HG03159 (cell line): ENCODE data around the gene ADAMTSL1.

Source experiments
- ATAC-seq: cut with Tn5 transposase; IDR thresholded peaks from one replicate; pipeline ENCODE4 v1.9.1; 2021; ENCODE audit warnings: mild to moderate bottlenecking, moderate library complexity; ENCODE audit not compliant: unreplicated experiment

The ADAMTSL1 gene

DNA sequence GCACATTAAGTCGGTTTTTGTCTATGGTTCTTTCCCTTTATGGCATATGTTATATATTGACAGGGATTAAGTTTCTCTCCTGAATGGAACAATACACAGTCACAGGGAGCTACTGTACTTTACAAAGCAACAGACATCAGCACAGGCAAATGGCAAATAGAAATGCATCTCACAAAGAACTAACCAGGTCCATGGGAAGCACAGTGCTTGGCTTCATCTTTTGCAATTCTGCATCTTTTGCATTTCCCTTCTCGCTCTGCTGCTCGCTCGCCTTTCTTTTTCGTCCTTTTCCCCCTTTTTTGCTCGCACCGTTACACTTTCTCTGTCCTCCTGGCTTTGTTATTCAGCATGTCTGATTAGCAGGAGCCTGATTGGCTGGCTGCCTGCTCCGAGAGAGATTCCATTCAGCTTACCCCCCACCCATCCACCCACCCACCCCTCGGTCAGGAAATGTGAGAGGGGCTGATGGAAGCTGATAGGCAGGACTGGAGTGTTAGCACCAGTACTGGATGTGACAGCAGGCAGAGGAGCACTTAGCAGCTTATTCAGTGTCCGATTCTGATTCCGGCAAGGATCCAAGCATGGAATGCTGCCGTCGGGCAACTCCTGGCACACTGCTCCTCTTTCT is at the start of gene ADAMTSL1:
Gene ADAMTSL1 (plus strand): TSS at position 502 of the 628 bp plus-strand sequence. CDS start 80 bp downstream, at position 582.
- no peak for ATAC-seq

DNA sequence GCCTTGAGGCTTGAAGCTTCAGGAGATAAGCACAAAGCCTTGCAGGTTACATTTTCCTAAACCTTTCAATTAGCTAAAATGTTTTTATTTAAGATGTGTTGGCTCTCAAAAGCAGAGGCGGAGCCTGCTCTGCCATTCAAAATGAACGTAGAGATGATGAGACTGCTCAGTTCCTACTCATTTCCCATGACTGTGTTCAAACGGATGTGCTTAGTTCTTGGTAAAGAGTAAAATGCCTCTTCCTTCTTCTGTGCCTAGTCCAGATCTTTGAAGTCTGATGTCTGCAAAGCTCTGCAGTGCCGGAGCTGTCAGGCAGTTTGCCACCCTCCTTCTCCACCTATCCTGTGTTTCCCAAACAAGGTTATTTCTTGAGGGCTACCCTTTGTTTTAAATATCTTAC is 46.3 kb upstream of the ADAMTSL1 start:
- no peak for ATAC-seq

GRCh38 chr9:18428661-18429060 is 45.3 kb upstream of the ADAMTSL1 start:
- no peak for ATAC-seq

- ATAC-seq, result no peak
Measured at GRCh38 chr9:18429070-18429469, 44.9 kb upstream of the ADAMTSL1 start.

DNA sequence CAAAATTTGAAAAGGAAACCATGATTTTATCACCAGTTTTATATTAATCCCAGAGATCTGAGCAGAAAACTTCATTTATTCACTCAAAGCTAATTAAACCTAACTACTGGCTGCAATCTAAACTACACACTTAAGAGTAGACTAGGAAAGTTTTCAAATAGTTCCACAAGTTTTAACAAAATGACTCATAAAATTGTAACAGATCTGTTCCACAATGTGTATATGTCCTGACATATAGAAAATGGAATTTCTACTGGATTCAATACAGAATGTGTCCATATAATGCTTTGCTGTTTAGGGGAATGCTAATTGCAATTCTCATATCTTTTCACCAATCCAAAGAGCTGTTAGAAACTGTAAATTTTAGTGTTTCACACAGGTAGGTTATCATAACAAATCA is 40.3 kb upstream of the ADAMTSL1 start:
- no peak for ATAC-seq

GRCh38 chr9:18437315-18438201 is 36.4 kb upstream of the ADAMTSL1 start:
- no peak for ATAC-seq

- no peak for ATAC-seq
Measured at GRCh38 chr9:18438300-18438925, 35.5 kb upstream of the ADAMTSL1 start.

- ATAC-seq, result no peak
Measured at GRCh38 chr9:18438951-18439350, 35.0 kb upstream of the ADAMTSL1 start.

- no peak for ATAC-seq
Measured at GRCh38 chr9:18441261-18441660, 32.7 kb upstream of the ADAMTSL1 start.

DNA sequence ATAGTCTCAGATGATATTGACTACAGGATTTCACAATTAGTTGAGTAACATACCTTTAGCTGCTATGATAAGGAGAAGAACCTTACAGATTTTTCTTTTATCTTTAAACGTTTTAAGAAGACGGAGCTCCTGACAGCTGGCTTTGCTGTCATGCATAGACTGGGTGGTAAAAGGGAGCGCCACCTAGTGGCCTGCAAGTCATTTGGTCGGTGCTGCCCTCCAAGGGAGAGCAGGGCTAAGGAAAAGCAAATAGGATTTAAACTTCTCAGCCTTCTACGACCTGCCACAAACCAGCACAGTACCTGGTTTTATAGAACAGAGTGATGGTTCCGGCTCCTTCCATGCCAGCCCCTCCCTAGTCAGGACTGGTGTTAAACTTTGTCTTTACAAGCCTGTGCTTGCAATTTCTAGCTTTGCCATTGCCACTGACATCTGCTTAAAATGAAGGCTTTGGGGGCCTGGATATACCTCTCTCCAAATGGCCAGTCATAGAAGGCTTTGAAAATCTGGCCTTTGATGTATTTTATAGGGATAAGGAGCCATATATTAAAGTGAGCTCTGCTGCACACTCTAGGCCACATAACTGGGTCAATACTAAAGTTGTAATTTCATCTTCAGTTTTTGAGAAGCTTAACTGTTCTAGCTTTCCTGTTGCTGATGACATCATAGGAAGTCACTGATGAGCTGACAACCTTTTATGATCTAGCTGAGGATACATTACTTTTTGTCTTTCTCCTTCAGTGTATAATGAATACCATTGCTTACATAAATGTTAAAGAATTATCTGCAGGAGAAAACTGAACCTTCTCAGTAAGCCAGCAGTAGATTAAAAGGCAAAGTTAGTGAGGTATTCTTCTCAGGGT is 31.1 kb upstream of the ADAMTSL1 start:
- ATAC-seq, result peak; percentile 93

DNA sequence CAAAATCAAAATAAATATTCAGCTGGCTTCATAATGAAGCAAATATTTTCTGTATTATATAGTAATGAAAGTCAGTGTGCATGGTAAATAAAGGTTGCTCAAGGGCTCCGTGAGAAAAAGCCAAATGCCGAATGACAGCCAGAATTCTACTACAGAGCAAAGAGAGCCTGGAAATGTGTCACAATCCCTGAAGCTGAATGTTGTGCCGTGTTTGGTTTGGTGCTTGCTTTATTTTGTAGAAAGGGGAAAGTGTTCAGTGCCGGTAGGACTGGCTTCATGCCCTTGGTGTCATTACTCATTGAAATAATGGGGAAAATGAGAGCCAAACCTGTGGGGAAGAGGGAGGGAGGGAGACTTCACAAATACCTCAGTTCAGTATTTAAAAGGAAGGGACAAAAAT is 26.8 kb upstream of the ADAMTSL1 start:
- ATAC-seq, result no peak

DNA sequence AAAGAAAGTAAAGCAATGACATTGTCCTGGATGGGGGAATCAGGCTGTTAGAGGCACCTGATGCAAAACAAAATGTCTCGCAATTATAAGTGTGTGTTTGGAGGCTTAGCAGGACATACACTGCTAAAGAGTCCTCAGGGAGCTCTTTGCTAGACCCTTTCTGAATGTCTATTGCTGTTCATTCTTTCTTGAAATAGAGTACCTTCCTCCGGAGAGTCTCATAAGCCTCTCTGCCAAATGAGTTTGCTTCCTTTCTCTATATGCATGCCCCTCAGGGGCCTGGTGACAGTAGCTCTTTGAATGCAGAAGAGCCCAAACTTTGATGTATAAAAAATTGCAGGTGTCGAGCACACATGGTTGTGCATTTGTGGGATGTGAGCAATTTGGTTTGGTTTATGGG is 26.4 kb upstream of the ADAMTSL1 start:
- ATAC-seq, result no peak

- ATAC-seq, result no peak
Measured at GRCh38 chr9:18448101-18448500, 25.9 kb upstream of the ADAMTSL1 start.

- no peak for ATAC-seq
Measured at GRCh38 chr9:18451406-18451805, 22.5 kb upstream of the ADAMTSL1 start.

DNA sequence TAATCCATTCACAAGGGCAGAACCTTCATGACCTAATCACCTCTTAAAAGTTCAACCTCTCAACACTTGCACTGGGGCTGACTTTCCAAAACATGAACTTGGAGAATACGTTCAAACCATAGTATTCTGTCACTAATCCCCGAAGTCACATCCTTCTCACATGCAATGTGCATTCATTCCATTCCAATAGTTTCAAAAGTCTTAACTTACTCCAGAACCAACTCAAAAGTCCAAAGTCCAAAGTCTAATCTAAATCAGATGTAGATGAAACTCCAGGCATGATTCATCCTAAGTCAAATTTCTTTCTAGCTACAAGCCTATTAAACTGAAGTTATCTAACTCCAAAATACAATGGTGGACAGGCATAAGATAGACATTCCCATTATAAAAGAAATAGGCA is 21.7 kb upstream of the ADAMTSL1 start:
- no peak for ATAC-seq

DNA sequence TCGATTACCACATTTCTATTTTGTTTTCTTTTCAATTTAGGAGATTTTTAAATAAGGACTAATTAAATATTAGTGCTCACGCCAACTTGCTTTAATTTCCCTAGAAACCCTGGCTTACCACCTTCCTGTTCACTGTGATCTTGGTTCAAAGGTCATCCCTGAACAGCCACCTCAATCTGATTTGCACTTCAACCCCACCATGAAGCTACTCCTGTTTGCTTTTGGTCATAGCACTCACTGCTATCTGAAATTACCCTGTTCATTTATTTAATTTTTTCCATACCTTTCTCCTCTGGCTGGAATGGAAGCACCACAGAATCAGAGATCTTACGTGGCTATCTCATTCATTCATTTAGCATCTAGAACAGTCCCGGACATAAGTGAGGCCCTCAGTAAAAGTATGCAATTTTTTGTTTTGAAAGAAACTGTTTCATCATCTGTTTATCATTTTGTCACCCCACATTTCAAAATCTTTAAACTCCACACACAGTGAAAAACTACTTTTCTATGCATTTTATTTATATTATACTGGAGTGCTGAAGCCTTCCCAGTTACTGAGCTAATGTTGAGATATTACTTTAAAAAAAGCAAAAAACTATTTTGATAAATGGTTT is 17.2 kb upstream of the ADAMTSL1 start:
- ATAC-seq, result no peak

GRCh38 chr9:18457510-18457909 is 16.4 kb upstream of the ADAMTSL1 start:
- ATAC-seq, result no peak

GRCh38 chr9:18459962-18460584 is 13.9 kb upstream of the ADAMTSL1 start:
- ATAC-seq, result no peak

DNA sequence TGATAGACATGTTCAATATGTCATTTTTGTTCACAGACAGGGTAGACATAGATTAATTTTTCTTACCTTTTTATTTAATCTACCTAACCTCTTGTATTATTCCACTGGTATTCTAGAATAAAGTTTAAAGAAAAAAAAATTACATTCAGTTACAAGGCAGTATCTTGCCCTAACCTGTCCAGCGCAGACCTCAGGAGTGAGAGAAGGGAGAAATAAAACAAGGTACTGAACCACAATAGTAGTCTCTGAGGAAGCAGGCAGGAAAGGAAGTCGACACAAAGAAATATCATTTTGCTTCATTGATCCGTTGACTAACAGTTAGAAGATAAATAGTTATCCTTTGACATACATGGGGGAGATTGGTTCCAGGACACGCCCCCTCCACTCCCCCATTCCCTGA is 12.5 kb upstream of the ADAMTSL1 start:
- ATAC-seq, result no peak

- no peak for ATAC-seq
Measured at GRCh38 chr9:18463991-18464390, 10.0 kb upstream of the ADAMTSL1 start.
